ENCODE data around the gene ZNRF2.

The ZNRF2 gene

DNA sequence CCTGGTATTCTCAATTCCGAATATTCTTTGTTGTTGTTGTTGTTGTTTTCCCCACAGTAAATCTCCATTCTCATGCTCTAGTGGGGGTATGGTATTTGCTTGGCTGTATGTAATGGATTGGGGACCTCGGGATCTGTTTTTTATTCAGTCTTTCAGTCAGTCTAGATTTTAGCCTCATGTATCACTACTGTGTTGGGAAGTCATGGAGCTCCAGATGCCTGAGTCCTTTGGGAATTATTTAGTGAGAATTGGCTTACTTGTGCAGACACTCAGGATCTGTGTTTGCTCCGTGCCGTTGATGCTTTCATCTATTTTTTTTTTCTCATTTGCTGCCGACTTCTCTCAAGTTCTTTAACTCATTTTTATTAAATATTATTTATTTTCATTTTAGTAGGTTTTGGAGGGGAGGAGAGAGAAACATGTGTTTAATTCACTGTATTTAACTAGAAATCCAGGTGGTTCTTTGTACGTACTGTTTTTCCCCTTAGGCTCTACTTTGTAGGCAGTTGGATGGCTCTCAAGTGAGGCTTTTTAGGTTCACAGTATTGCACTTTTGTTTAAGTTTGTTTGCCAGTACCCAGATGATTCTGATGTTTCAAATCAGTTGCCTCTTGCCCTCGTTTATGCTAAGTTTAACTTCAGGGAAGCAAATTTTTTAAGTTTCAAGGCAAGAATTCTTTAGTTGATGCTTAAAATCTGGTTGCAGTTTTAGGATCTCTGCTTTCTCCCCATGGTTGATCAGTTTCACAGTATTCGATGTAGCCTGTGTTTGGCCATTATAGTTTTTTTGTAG lies 36.9 kb downstream of the ZNRF2 start:
- no peak overlapping the region for H3K27ac ChIP-seq
- TF ChIP-seq ZFX (IDR thresholded peaks at IDR 0.05) (no peak), CTCF (conservative IDR thresholded peaks at IDR 0.05) (no peak)

- no peak for TF ChIP-seq CTCF (conservative IDR thresholded peaks at IDR 0.05)
- TF ChIP-seq ZFX (IDR thresholded peaks at IDR 0.05): no peak
- H3K27ac ChIP-seq: no peak overlapping the region
Observed at GRCh38 chr7:30321882-30322192, 37.4 kb downstream of the ZNRF2 start.

DNA sequence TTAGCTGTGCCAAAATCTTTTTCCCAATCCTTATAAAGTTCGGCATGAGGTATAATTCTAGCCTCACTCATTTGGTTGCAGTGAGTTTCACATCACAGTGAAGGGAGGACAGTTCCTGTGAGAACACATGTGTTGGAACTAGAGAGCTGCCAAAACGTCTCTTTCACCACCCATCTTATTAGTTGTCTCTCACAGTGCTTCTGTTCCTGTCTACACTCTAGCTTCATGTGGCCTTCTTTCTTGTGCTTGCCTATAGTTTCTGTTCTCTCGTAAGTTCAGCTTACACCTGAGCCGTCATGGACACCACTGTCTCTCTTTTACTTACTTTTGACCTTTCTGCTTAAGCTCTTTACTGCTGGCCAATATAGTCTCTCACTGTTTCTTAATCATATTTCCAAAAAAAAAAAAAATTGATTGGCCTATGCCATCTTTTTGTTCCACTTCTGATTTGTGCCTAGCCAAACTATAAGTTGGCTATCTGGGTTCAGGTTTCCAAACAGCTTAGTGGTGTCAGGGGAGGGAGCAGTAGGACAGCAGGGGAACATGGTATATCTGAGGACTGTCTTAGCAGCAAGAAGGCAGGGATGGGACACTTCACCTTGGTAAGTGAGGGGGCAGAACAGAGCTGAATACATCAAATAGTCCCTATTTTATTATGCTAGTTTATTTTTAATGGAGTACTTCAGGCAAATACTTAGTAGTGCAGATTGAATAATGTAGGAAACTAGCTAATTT lies 38.0 kb downstream of the ZNRF2 start:
- no peak overlapping the region for H3K27ac ChIP-seq
- TF ChIP-seq ZFX (IDR thresholded peaks at IDR 0.05): no peak

DNA sequence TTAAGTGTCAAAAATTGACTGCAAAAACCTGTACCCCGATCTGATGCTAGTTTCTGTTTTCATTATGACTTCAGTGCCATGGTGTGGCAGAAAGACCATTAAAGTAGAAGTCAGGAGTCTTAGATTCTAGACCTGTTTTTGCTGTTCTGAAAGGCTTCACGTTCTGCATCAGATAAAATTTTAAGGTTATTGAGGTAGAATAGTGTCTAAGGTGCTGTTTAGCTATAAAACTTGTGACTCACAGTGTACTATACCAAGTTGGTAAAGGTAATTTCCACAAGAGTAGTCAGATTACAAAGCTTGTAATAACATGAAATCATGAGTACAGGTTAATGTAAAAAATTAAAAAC lies 38.6 kb downstream of the ZNRF2 start:
- H3K27ac ChIP-seq: no peak overlapping the region
- TF ChIP-seq ZFX (IDR thresholded peaks at IDR 0.05): no peak
- no peak for TF ChIP-seq CTCF (conservative IDR thresholded peaks at IDR 0.05)

DNA sequence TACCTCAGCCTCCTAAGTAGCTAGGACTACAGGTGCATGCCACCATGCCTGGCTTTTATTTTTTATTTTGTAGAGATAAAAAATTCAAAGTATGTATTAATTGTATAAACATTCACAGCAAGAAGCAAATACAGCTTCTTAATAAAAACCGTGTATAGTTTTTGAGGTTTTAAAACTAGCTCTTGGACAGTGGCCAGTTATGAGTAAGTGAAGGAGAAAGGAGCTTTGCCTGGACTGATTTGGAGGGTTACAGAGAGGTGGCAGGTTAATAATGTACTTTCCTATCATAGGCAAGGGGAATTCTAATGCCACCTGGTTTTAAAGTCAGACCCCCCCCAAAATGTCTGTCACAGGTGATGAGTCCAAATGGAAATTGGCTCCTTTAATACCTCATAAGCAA lies 43.4 kb downstream of the ZNRF2 start:
- TF ChIP-seq CTCF (conservative IDR thresholded peaks at IDR 0.05) (no peak), ZFX (IDR thresholded peaks at IDR 0.05) (no peak)

DNA sequence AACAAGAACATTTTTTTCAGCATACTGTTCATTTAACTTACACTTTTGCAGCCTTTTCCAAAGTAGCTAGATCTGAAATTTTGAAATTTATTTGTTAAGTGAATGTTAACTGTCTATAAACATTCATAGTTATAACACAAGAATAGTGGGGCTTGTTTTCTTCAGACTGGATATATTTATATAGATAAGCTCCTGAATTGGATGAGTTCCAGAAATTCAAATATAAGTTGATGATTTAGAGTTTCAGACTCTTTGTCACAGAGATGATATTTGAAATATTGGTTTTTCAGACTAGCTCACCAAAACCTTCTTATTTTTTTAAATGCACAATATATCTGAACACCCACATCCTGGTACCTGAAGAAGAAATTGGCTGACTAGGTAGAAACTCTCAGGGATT lies 44.0 kb downstream of the ZNRF2 start:
- TF ChIP-seq ZFX (IDR thresholded peaks at IDR 0.05) (no peak), CTCF (conservative IDR thresholded peaks at IDR 0.05) (no peak)
- no peak overlapping the region for H3K27ac ChIP-seq

More for the DNA sequence above, 43.4 kb downstream of the ZNRF2 start:
- no peak overlapping the region for H3K27ac ChIP-seq

GRCh38 chr7:30329716-30330115 lies 45.3 kb downstream of the ZNRF2 start:
- no peak overlapping the region for H3K27ac ChIP-seq
- TF ChIP-seq ZFX (IDR thresholded peaks at IDR 0.05): no peak
- TF ChIP-seq CTCF (conservative IDR thresholded peaks at IDR 0.05): no peak

All from C4-2B (cell line).